SKM-1 (cell line): Measurements from ENCODE around the gene MRPL14.

Experiments used
- DNase-seq: peaks from one replicate; lab custom pipeline; 2025; ENCODE audit not compliant: unreplicated experiment; lab: John Stamatoyannopoulos, UW

MRPL14 gene

DNA sequence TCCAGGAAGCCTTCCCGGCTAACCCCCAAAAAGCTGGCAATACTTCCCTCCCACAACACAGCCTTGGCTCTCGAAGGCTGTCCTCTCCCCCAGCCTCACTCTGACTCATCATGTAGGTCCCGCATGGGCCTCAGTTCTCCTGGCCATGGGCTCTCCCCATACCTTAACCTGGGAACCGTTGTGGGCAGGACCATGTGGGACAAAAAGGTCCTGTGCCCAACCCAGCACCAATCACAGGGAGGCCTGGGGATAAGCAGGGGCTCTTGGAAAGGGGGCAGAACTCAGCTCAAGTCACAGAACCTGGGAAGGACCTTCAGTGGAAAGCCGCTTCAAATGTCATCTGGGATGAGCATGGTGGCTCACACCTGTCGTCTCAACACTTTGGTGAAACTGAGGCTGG lies 45.5 kb downstream of the MRPL14 start:
- DNase-seq = no peak

DNA sequence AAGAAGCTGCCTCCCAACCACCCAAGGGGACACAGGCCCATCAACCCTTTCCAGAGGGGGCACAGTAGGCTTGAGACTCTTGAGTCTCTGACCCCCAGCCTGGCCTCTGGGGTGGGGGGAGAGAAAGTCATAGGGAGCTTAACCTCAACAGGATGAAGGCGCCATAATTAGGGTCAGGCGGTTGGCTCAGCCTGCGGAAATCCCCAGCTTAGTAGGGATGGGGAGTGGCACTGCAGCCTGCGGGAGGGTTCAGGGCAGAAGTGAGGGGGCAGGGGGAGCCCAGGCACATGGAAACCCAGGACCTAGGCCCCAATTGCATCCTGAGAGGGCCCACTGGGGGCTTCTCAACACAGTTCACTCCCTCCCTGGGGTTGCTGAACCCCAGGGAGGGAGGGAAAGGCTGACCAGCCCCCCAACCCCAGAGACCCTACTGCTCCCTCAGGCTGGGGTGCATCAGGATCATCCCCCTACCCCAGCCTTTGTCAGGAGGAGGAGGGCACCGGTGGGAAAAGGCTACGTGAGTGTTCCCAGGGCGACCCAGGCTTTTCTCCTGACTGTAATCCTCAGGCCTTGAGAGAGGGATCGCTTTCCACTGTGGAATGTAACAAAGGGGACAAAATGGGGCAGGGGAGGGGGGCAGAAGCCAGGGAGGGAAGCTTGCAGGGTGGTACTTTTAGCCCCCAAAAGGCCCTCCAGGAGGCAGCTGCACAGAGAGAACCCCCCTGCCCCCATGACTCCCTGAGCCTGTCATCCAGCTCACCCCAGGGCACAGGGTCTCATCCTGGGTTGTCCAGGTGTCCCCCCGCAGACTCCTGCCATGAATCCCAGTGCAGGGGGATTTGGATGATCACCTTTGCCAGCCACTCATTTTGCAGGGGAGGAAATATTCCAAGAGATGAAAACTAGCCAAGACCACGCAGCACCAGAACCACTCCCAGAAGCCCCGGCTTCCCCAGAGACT lies 46.4 kb downstream of the MRPL14 start:
- DNase-seq = no peak

DNA sequence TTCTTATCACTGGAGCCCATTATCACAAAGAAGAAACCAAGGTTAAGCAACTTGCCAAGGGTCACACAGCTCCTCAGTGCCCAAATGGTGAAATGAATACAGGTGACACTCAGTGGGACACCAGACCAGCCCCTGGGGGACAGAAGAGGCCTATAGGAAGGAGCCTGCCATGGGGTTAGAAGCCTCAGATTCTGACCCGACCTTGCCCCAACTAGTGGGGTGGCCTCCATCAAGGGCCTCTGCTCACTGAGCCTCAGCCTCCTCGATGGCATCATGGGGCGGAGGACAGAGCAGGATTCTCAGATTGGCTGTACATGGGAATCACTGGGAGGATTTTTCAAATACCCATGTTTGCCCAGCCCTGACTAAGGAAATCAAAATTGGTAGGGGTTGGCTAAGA lies 47.6 kb downstream of the MRPL14 start:
- DNase-seq = no peak

DNA sequence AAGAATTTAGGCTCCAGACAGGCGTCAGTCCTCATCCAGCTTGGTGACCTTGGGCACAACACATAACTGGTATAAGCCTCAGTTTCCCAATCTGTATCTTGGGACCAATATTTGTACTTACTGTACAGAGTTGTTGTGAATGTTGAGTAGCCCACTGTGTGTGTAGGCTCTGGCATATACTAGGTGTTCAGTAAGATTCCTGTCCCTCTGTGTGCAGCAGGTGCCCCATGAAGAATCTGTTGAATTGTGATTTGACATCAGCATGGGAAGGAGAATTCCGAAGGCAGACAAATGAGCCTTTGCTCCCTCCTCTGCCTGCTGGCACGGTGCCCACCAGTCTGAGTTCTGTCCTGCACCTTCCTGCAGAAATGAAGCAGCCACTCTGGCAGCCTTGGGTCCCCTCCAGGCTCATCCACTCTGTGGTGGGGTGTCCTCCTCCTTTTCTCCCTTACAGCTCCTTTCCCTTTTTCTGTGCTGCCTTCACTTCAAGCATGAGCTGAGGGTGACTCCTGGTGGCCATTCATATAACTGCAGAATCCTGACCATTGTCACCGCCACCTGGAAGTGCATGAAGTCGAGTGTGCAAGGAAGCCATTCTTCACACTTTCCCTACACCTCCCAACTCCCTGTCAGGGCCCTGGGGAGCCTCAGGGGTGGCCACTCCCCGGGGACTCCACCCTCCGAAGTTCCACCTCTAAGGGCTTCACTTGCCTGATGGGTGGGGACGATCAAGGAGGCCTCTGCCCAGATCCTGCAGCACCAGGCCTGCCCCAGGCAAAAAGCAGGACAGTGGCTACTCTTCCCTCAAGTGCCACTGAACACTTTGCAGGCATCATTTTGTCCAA lies 48.2 kb downstream of the MRPL14 start:
- no peak for DNase-seq

DNA sequence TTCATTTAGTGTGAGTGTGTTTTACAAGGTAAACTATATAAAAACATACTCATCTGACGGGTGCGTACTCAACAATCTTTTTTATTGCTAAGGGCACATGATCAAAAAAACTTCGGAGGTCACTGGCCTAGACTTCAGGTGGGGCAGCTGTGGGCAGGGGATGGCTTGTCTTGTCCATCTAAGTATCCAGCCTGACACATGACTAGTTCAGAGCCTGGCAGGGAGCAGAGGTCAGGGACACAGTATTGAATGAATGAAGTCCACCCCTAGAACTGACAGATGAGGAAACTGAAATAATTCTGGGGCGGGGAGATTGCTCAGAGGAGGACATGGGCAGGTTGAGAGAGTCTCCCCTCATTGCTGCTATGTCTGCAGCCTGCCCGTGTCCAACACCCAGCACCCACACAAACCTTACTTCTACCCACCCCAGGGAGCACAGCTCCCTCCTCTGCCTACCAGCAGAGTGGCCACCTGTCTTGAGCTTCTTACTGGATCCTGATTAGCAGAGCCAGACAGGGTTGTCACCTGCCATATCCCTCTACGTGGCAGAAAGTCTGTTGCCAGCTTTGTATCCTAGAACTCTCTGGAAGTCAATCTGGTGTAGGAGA lies 48.9 kb downstream of the MRPL14 start:
- no peak for DNase-seq

DNA sequence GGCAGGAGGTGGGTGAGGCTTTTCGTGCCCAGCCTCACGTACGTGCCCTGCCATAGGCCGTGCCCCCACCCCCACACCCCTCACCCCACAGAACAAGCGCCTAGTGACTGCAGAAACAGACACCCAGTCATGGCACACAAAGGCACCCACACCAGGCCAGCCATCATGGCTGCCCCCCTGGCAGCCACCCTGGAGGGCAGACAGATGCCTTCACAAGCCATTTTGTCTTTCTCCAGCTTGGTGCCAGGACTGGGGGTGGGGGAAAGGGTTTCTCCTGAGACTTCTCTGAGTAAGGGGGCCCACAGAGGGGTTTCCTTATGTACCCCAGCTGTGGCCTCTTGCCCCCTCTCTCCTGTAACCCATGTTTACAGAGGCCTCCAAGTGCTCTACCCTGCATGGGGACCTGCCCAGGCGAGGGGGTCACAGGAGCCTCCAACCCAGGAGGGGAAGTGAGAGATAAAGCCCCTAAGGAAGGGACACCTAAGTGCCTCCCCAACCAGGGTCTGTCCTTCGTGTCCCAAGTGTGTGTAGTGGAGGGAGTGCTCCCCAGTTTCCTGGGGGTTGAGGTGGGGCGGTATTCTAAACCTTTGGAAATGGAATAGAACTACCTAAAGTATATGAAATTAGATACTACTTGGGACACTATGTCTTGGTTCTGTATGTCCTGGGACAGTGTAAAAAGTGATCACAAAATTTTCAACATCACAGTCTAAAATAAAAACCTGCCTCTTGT lies 49.9 kb downstream of the MRPL14 start:
- DNase-seq = no peak

DNA sequence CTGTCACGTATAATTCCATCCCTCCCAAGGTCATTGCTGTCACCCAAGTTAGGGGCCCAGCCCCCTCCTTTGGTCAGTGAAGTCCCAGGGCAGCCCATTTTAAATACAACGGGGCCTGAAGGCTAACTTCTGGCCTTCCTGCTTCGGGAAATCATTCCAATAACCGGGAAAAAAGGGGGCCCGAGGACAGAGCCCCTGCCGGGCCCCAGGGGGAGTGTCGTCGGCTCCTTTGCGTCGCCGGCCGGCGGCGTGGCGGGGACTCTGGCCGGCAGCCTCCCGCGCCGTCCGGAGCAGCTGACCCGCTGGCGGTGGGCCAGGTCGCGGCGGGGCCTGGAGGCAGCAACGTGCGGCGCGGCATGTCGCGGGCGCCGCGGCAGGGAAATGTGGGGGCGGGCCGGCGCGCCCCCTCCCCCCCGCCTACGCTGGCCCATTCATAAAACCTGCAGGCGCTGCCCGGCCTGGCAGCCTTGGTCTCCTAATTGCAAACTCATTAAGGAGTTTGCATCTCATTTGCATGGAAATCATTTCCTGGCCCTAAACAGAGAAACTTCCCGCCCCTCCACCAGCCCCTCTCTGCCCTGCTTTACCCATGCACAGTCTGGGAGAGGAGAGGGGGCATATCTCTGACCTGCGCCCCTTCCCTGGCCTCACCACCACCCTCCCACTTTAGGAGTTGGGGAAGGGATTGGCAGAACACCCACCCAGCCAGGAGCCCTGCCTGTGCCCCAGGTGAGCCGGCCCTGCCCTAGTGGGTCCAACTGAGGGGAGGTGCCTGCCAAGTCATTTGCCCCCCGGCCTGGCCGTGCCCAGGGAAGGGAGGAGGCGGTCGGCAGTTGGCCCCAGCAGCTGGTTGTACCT lies 50.7 kb downstream of the MRPL14 start:
- no peak for DNase-seq

DNA sequence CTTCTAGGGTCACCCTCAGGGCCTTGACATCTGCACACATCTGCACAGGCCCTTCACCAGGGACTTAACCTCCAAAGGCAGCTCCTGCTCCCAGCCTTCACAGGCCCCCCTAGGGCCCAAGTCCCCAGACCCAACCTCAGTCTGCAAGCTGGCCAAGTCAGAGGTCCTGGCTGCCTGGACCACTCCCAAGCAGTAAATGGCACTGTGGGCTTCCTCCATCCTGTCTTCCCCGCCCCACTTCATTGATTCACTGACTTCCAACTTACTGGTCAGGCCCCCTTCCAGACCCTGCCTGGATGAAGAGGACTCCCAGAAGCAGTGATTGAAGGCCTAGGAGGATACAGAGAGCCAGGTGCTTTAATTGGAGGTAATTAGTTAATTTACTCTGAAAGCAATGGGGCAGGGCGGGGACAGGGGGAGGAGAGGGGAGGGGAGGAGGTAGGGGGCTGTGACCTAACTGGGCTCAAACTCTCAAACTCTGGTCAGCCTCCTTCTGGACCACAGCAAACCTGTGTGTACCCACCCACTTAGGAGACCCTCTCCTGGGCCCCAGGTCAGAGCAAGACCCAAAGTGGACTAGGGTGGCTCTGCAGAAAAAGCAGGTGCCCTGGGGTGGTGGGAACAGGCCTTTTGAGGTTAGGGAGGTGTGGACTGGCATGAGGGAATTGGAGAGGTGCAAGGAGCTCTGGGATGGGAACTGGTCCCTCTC lies 51.5 kb downstream of the MRPL14 start:
- DNase-seq = no peak

DNA sequence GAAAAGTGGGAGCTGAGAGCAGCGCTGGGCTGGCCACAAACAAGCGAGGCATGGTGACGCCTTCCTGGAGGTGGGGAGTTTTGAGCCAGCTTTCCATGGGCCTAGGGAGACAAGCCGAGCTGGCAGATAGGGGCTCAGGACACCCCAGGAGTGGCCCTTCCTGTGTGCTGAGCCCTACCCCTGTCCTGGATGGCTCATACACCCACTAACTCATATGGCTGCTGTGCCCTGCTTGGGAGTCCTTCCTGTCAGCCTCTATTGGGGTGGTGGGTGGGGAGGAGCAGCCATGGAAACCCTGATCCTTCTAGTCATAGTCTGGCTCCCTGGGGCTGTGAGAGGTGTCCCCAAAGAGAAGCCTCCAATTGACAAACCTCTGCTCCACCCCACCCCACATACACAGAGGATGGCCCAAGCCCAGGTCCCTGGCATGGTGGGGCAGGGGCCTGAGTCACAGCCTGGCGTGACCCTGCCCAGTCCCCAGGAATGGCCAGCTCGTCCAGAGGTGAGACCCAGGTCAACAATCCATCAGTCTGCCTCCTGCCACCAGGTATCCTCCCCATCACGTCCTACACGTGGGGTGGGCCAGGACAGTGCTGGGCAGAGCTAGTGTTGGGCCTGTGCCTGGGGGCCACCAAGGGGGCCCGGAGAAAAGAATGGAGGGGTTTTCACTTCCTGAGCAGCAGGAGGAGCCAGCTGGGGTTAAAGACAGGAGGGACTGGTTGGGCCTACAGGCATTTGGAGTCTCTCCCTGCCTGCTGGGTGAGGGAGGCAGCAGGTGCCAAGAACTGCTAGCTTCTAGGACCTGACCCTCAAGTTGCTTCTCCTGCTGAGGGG lies 52.2 kb downstream of the MRPL14 start:
- DNase-seq = no peak

DNA sequence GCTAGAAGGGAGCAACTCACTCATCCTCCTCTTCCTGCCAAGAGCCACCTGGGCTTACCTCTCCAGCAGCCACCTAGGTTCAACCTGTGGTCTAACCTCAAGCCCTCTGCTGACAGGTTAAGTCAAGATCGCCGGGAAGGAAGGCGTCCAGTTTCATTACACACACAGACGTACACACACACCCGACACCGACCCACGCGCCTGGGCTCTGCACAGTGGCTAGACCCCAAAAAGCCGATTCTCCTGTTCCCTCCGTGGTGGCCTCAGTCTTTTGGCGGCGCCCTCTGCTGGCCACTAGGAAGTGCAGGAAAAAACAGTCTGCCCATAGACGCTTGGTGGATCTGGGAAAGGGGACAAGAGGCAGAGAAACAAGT lies 52.8 kb downstream of the MRPL14 start:
- DNase-seq = no peak

DNA sequence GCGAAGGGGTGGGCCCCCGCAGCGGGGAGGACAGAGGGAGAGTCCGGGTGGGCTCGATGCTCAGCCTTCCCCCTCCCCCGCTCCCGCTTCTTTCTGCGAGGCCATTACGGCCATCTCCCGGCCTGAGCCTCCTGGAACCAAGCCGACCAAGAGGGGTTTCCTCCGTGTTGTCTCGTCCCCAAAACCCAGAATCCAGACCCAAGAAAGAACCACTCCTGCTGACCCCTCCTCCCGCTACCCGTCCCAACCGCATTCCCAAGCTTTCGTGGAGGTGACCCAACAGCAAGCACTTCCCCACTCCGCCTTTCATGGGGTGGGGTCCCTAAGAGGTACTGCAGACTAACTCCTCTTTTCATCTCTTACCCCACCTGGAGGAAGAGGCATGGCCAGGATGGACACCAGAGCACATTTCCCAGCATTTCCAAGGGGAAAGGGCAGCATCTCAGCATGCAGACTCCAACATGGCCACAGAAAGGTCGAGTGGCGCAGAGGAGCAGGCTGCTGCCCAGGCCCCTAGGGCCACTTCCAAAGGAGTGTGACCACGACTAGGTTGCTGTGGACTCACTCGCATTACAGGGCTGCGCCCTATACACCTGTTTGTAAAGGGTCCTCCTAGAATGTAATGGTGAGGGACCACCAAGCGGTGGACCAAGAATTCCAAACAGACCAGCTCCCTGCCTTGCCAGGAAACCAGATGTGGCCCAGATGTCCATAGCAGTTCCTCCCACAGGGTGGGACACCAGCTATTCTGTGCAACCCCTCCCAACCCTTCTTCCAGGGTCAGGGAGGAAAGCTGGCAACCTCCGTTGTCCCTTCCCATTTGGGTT lies 53.4 kb downstream of the MRPL14 start:
- DNase-seq = no peak

DNA sequence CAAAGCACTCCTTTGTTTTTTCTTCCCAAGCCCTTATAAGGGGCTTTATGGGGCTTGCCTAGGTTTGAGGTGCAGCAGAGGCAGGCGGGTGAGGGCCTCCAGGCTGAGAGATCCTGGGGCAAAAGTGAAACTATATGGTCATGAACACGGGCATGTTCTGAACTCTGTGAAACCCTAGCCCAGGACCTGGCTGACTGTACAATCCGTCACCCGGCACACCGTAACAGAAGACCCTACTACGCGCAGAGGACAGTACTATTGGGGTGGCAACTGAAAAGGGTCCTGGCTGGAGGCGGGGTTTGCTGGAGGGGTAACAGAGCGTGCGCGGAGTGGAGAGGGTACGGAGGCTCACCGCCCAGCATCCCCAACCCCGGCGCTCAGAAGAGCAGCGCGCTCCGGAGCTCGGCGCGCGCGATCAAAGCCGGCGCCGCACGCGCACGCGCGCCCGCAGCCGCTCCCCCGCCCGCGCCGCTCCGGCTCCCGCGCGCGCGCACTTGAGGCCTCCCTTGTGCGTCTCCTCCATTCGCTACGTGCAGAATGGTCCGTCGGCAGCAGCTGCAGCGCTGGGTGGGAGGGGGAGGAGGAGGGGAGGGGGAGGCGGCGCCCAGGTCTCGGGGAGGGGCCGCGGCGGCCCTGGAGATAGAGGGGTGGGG lies 54.2 kb downstream of the MRPL14 start:
- DNase-seq = no peak

DNA sequence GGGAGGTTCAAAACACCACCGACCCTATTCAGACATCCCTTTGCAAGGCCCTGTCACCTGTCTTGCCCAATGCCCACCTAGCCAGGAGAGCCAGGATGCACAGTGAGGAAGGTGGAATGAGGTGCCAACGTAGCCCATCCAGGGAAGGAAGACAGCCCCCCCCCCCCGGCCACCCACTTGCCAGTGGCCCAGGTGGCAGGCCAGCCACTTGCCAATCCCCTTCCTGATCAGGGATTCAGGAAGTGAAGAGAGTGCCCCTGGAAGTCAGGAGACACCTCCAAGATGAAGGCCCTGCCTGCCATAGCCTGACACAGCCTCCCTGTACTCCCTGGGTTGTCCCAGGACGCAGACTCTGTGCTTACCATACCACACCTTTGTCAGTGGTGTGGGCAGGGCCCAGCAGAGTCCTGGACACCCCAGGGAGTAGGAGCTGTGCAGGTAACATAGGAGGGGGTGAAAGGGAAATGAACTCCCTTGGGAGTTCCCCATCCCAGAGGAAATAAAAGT lies 54.7 kb downstream of the MRPL14 start:
- no peak for DNase-seq

DNA sequence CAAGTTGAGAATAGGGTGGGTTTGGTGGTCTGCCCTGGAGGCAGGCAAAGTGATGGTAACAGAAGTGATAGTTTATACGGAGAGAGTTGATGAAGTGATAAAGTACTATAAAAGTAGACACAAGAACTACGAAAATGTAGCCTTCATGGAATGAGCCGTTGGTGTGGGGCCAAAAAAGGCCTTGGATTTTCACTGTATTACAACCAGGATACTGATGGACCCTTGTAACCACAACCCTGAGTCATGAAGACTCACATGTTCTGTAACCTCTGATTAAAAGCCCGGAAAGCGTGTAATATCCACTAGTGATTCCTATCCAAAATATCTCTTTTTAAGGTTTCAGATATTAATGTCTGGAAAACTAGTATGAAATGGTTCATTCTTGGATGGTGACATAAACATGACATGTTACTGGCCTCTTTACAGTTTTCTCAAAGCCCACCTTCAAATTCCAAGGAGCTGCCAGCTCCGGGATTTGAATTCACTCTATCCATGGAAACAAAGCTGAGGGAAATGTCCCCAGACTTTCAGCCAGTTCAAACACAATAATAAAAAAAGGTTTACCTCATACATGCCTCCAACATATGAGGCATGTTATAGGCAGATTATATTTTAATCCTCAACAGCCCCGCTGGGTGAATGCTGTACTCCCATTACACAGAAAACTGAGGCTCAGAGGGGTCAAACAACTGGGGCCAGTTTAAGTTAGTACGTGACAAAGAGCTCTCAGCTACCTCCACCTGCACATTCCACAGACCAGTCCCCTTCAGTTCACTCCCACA lies 55.4 kb downstream of the MRPL14 start:
- DNase-seq = no peak

DNA sequence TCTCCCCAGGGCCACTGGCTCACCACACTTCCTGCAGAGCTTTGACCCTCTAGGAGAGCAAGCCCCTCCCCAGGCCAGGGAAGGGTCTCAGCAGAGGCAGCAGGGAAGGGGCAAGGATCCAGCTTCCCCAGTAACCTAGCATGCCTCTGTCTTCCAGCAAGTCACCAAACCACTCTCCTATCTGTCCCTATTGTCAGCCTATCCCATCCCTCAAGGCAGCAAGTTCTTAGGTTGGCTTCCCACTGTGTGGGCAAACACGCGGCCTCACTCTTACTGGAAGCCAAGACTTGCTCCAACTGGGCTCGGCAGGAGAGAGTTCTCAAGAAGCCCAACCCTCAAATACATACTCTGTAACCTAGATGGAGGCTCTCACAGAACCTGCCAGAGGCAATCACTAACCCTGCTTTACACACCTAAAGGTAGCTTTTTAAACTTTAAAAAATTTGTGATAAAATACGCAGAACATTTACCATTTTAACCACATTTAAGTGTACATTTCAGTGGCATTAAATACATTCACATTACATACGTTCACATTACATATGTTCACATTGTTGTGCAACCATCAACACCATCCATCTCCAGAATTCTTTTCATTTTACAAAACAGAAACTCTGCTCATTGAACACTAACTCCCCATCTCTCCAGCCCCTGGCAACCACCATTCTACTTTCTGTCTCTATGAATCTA lies 58.5 kb downstream of the MRPL14 start:
- no peak for DNase-seq
